Urinary bladder (tissue), 4 donors: ENCODE results near the gene SLC38A3. TPM values are rescaled to one million over a fixed set of nuclear protein-coding genes. Genes with fewer than 3 reads are reported as not detected.
"Not testable (repeated sequence)": the region's sequence is repeated elsewhere in the genome, so short reads cannot be mapped to it uniquely, and the experiment has no call there.

Source experiments
- DNase-seq: peaks from one replicate; pipeline ENCODE4 v3.0.0-alpha.2; 2015; ENCODE audit errors: extremely low spot score
- H3K27ac ChIP-seq: one replicate; pipeline ENCODE4 v1.5.1; 2013; ENCODE audit warnings: low read depth, mild to moderate bottlenecking, moderate library complexity
- H3K36me3 ChIP-seq: one replicate; pipeline ENCODE4 v1.6.1; 2013; ENCODE audit warnings: mild to moderate bottlenecking, moderate library complexity; ENCODE audit not compliant: insufficient read depth
- H3K4me1 ChIP-seq: one replicate; pipeline ENCODE4 v1.6.1; 2013; ENCODE audit warnings: mild to moderate bottlenecking, moderate library complexity; ENCODE audit not compliant: insufficient read depth
- H3K4me3 ChIP-seq: one replicate; pipeline ENCODE4 v1.5.1; 2013; ENCODE audit warnings: low read depth, low read length
- WGBS: extraction: QIAGEN DNeasy Blood & Tissue Kit; methylation state at CpG from one replicate; pipeline ENCODE4 v1.1.7; 2013; 5-methylcytosine and 5-hydroxymethylcytosine counted together
- polyA plus RNA-seq: library from polyadenylated mRNA; stranded (reverse); fragments of 200-250 nt; gene quantifications from one replicate; pipeline ENCODE4 v1.2.3, GENCODE V29; 2013
- total RNA-seq: library from RNA; depleted of rRNA; stranded (reverse); fragments of >200 nt; gene quantifications from one replicate; pipeline ENCODE4 v1.2.3, GENCODE V29; 2014
- donor health status: healthy with polysubstance abuse.
- donor health status: healthy.

The SLC38A3 gene
- total and polyA plus RNA-seq, 2 donors: 0.14 to 0.63 TPM

- no peak for DNase-seq
- Histone ChIP-seq H3K27ac (no peak overlapping the region), H3K4me1 (no peaks in the 10 kb centered on the region), H3K4me3 (no peak overlapping the region), H3K36me3 (no peaks in the 10 kb centered on the region)
- 70% methylated on average over 9 of the region's 9 CpGs for WGBS
These were observed 1.8 kb upstream of the SLC38A3 start for GRCh38 chr3:50203113-50203808.

- no peaks in the 10 kb centered on the region for H3K4me1 ChIP-seq
- H3K27ac ChIP-seq: no peak overlapping the region
- no peaks in the 10 kb centered on the region for H3K36me3 ChIP-seq
- WGBS: 68% methylated on average over 12 of the region's 12 CpGs
- no peak for DNase-seq
- H3K4me3 ChIP-seq: no peak overlapping the region
These were observed 965 bp upstream of the SLC38A3 start for GRCh38 chr3:50203809-50204803.

- Histone ChIP-seq H3K4me3 (peak overlapping the region; percentile 18), H3K36me3 (no peaks in the 10 kb centered on the region), H3K27ac (no peak overlapping the region), H3K4me1 (no peaks in the 10 kb centered on the region)
- no peak for DNase-seq
- 5% methylated on average over 67 of the region's 67 CpGs for WGBS
These were observed 574 bp downstream of the SLC38A3 start for GRCh38 chr3:50205413-50206276.

- H3K36me3 ChIP-seq: no peaks in the 10 kb centered on the region
- H3K27ac ChIP-seq: no peak overlapping the region
- H3K4me3 ChIP-seq: no peak overlapping the region
- H3K4me1 ChIP-seq: no peaks in the 10 kb centered on the region
- no peak for DNase-seq
- 96% methylated on average over 17 of the region's 17 CpGs for WGBS
These were observed 2.4 kb downstream of the SLC38A3 start for GRCh38 chr3:50207359-50208042.

DNA sequence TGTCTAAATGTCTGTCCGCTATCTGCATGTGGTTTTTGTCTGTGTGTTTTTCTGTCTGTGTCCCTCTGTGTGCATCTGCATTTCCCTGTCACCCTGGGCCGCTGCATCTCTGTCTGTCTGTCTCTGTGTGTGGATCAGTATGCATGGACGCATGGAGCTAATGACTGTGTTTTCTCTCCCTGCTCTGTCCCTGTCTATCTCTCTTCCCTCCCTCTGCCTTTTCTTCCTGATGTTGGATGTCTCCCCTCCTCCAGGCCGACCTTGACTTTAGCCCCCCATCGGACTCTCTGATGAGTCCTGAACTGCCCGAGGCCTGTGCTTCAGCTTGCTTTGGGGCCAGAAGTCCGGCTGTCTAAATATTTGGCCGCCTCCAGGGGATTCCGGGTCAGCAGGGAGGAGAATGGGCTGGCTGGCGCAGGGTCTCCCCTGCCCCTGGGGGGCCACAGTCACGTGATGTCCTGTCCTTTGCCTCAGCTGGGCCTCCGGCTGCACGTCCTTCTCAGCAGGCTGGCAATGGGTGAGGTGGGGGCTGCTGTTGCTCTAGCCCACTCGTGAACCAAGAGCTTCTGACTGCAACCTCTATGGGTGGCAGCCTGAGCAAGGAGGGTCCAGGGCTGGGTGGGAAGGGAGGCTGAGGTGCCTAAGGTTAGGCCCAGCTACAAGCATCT, 3.7 kb downstream of the SLC38A3 start:
- 75% methylated on average over 14 of the region's 14 CpGs for WGBS

GRCh38 chr3:50210176-50210509, 5.1 kb downstream of the SLC38A3 start:
- no peak for DNase-seq
- Histone ChIP-seq H3K4me3 (no peak overlapping the region), H3K36me3 (no peaks in the 10 kb centered on the region), H3K27ac (no peak overlapping the region), H3K4me1 (no peaks in the 10 kb centered on the region)
- 88% methylated on average over 5 of the region's 5 CpGs for WGBS

More for the DNA sequence above, 3.7 kb downstream of the SLC38A3 start:
- Histone ChIP-seq H3K4me3 (no peak overlapping the region), H3K4me1 (no peaks in the 10 kb centered on the region), H3K36me3 (no peaks in the 10 kb centered on the region), H3K27ac (no peak overlapping the region)
- no peak for DNase-seq

GRCh38 chr3:50210510-50211367, 5.7 kb downstream of the SLC38A3 start:
- WGBS: 90% methylated on average over 13 of the region's 13 CpGs
- no peaks in the 10 kb centered on the region for H3K4me1 ChIP-seq

GRCh38 chr3:50211368-50211717, 6.3 kb downstream of the SLC38A3 start:
- WGBS: 97% methylated on average over 5 of the region's 5 CpGs
- H3K36me3 ChIP-seq, H3K4me3 ChIP-seq, H3K4me1 ChIP-seq, H3K27ac ChIP-seq, DNase-seq: not testable (repeated sequence)

More at GRCh38 chr3:50210510-50211367, 5.7 kb downstream of the SLC38A3 start:
- no peak for DNase-seq
- no peak overlapping the region for H3K27ac ChIP-seq
- H3K4me3 ChIP-seq: no peak overlapping the region
- no peaks in the 10 kb centered on the region for H3K36me3 ChIP-seq

DNA sequence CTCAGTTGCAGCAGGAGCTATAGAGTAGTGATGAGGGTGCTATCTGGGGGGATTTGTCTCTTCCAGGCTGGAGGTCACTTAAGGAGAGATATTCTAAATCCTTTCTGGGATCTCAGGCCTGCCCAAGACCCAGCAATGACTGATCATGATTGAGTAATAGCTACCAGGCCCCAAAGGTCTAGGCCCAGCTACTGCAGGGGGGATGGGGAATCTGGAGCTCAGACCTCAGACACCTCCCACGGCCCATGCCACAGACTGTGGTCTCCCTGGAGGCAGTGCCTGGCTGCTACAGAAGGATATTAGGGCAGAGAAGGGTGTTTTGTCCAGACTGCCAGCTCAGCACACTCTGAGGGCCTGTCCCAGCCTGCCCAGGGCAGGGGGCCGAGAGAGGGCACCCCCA, 6.9 kb downstream of the SLC38A3 start:
- no peak overlapping the region for H3K4me3 ChIP-seq
- 83% methylated on average over 2 of the region's 2 CpGs for WGBS
- H3K4me1 ChIP-seq: no peaks in the 10 kb centered on the region
- no peaks in the 10 kb centered on the region for H3K36me3 ChIP-seq
- no peak overlapping the region for H3K27ac ChIP-seq
- no peak for DNase-seq

DNA sequence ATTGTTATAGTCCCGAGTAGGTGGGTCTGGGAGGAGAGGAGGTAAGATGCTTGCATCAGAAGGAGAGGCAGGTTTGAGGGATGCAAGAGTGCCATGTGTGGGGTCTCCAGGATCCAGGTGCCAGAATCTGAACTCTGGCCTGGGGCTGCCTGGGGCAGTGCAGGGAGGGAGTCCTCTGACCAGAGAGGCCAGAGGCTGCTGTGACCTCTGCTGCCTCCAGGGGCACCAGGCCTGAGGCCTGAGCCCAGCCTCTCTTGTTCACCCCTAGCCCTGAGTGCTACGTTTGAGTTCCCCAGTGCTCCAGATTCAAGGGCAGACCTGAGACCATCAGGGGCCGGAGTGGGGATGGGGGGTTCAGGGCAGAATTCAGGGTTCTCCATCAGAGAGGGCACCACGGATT, 7.4 kb downstream of the SLC38A3 start:
- Histone ChIP-seq H3K4me1 (no peaks in the 10 kb centered on the region), H3K36me3 (no peaks in the 10 kb centered on the region), H3K4me3 (no peak overlapping the region), H3K27ac (no peak overlapping the region)
- no peak for DNase-seq
- 82% methylated on average over 4 of the region's 4 CpGs for WGBS

GRCh38 chr3:50212971-50213370, 7.9 kb downstream of the SLC38A3 start:
- no peak overlapping the region for H3K27ac ChIP-seq
- WGBS: 96% methylated on average over 3 of the region's 3 CpGs
- no peaks in the 10 kb centered on the region for H3K4me1 ChIP-seq

GRCh38 chr3:50213373-50213772, 8.3 kb downstream of the SLC38A3 start:
- H3K27ac ChIP-seq: no peak overlapping the region
- no peak for DNase-seq
- H3K4me3 ChIP-seq: no peak overlapping the region
- no peaks in the 10 kb centered on the region for H3K4me1 ChIP-seq
- H3K36me3 ChIP-seq: no peaks in the 10 kb centered on the region
- 89% methylated on average over 12 of the region's 12 CpGs for WGBS

More at GRCh38 chr3:50212971-50213370, 7.9 kb downstream of the SLC38A3 start:
- H3K36me3 ChIP-seq: no peaks in the 10 kb centered on the region
- H3K4me3 ChIP-seq: no peak overlapping the region
- DNase-seq: no peak
